Activated naive CD4-positive, alpha-beta T cell treated with anti-CD3 and anti-CD28 coated beads for 36 hours (primary cell): ENCODE data around the gene SNX14. TPM values are rescaled to one million over a fixed set of nuclear protein-coding genes. Genes with fewer than 3 reads are reported as not detected.
"Not testable (repeated sequence)": the region's sequence is repeated elsewhere in the genome, so short reads cannot be mapped to it uniquely, and the experiment has no call there.

Source experiments
- CTCF ChIA-PET: fragments of 350-600 bp; sonication (Branson Sonifier 250); formaldehyde crosslinking; loops from one replicate; lab custom pipeline; 2021; ENCODE audit warnings: antibody characterized with exemption; lab: Charles Lee
- DNase-seq: peaks from one replicate; pipeline ENCODE4 v3.0.0-alpha.2; 2020
- H3K27ac Mint-ChIP-seq: one replicate; pipeline ENCODE4 v1.8.0; 2021; ENCODE audit warnings: mild to moderate bottlenecking, mixed read lengths
- H3K27me3 Mint-ChIP-seq: one replicate; pipeline ENCODE4 v1.8.0; 2021; ENCODE audit warnings: low read depth, mixed read lengths
- H3K36me3 Mint-ChIP-seq: one replicate; pipeline ENCODE4 v1.8.0; 2021; ENCODE audit warnings: low read depth, mixed read lengths
- H3K4me1 Mint-ChIP-seq: one replicate; pipeline ENCODE4 v1.8.0; 2021; ENCODE audit warnings: low read depth, mixed read lengths
- H3K4me3 Mint-ChIP-seq: one replicate; pipeline ENCODE4 v1.8.0; 2021; ENCODE audit warnings: mild to moderate bottlenecking, moderate library complexity, mixed read lengths
- H3K9me3 Mint-ChIP-seq: one replicate; pipeline ENCODE4 v1.8.0; 2021; ENCODE audit warnings: mixed read lengths
- intact Hi-C: fragments of 100-400 bp; cut with micrococcal nuclease; formaldehyde crosslinking; loops from one replicate; pipeline ENCODE4 v1.15.1; 2023
- total RNA-seq, 2 experiments: library from RNA; stranded (reverse); gene quantifications; one replicate each; pipeline ENCODE4 v1.2.3, GENCODE V29; 2021

Gene SNX14
- total RNA-seq, 2 experiments from 2014 or later, result 18.8 to 22.6 TPM

DNA sequence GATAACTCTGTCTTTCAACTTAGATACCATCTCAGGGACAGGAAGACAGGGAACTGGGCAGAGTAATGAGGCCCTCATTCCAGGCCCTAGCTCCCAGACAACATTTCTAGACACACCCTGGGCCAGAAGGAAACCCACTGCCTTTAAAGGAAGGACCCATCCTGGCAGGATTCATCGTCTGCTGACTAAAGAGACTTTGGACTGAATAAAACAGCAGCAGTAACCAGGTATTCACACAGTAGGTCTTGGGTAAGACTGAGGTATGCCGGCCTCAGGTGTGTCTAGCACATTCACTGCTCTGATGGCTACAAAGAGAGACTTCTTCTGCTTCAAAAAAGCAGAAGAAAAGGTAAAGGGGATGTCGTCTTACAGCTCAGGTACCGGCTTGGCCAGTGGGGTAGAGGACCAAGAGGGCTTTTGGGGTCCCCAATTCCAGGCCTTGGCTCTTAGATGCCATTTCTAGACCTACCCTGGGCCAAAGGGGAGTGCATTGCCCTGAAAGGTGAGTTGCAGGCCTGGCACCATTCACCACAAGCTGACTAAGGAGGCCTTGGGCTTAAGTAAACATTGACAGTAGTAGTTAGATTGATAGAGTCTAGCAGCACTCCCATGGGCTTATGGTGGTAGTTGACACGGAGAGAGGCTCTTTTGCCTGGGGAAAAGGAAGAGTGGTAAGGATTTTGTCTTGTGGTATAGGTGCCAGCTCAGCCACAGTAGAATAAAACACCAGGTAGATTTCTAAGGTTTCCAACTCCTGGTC lies 13.4 kb downstream of the SNX14 start:
- Mint-ChIP-seq H3K9me3 (peaks cover 23% of the 10 kb centered on the region), H3K4me1 (peaks cover 16% of the 10 kb centered on the region), H3K27me3 (no peaks in the 10 kb centered on the region), H3K27ac (no peak overlapping the region), H3K36me3 (peaks cover 33% of the 10 kb centered on the region), H3K4me3 (no peak overlapping the region)
- intact Hi-C loops, result no loop called here
- CTCF ChIA-PET, result interaction anchor here (0.6 kb wide), 1 partner anchor 44 kb away, joined by 4 read pairs; no protein-coding TSS in a partner anchor
- no peak for DNase-seq

DNA sequence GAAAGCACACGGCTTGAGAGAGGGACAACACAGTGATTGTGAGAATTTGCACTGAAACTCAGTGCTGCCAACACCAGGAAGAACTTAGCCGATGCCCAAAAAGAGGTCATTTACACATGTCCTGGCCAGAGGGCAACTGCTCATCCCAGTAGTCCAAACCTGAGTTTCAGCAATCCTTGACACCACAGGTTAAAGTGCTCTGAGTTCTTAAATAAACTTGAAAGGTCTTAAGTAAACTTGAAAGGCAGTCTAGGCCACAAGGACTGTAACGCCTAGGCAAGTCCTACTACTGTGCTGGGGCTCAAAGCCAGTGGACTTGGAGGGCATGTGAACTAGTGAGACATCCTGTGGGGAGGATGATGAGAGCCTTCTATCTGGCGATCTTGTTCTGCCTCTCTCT lies 14.1 kb downstream of the SNX14 start:
- no peak for DNase-seq
- no peak overlapping the region for H3K27ac Mint-ChIP-seq
- no peaks in the 10 kb centered on the region for H3K27me3 Mint-ChIP-seq
- H3K4me3 Mint-ChIP-seq, result no peak overlapping the region
- CTCF ChIA-PET, result interaction anchor here (0.6 kb wide), 1 partner anchor 43 kb away, joined by 4 read pairs; no protein-coding TSS in a partner anchor
- peaks cover 23% of the 10 kb centered on the region for H3K9me3 Mint-ChIP-seq
- peaks cover 26% of the 10 kb centered on the region for H3K36me3 Mint-ChIP-seq
- peaks cover 21% of the 10 kb centered on the region for H3K4me1 Mint-ChIP-seq
- intact Hi-C loops, result no loop called here

DNA sequence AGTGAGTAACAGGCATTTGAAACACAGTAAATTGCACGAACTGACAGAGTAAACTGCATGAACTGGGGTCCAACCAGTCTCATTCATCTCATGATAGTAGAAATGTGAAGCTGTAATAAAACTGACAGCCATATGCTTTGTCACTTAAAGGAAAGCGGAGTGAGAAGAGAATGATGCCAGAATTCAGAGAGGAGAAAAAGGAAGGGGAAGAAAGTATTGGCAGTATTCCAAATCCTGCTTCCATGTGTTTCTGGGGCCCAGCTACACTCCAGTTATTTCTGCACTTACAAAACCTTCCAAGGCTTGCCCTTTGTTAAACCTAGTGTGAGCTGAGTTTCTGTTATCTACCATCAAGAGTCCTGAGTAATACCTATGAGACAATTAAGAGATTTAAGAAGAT lies 17.2 kb downstream of the SNX14 start:
- peaks cover 17% of the 10 kb centered on the region for H3K4me1 Mint-ChIP-seq
- H3K9me3 Mint-ChIP-seq, result peaks cover 3% of the 10 kb centered on the region
- H3K4me3 Mint-ChIP-seq, result no peak overlapping the region
- intact Hi-C loops, result no loop called here
- H3K27me3 Mint-ChIP-seq, result no peaks in the 10 kb centered on the region
- DNase-seq, result no peak
- CTCF ChIA-PET, result no interaction called here
- H3K27ac Mint-ChIP-seq, result no peak overlapping the region
- H3K36me3 Mint-ChIP-seq, result peaks cover 9% of the 10 kb centered on the region

DNA sequence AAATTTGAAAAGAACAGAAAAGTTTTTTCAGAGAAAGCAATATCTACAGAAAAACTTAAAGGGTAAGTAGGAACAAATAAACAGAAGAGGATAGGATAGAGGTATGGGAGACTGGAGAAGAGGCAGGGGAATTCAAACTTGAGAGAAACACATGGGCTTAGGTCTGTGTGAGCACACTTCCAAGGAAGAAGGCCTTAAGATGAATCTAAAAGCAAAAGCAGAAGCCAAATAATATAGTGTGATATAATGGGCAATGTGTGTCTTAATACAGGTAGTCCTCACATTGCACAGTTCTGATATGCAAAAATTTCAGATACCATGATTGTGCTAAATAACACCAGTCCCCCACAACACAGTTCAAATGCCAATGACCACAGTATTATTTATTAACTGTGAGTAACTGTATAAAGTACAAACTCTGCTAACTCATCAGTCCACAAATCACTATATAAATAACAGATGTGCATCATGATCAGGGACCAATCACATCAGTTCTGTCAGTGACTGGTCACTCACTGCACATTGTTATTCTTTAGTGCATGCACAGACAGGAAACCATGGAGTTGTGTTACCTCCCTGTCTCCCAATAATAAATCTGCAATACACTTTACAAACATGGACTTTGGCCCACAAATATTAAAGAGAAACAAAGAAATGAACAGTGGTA lies 18.6 kb downstream of the SNX14 start:
- Mint-ChIP-seq H3K4me1 (peaks cover 9% of the 10 kb centered on the region), H3K4me3 (no peak overlapping the region), H3K27me3 (no peaks in the 10 kb centered on the region), H3K27ac (no peak overlapping the region), H3K36me3 (peaks cover 11% of the 10 kb centered on the region), H3K9me3 (no peaks in the 10 kb centered on the region)
- no peak for DNase-seq
- intact Hi-C loops, result no loop called here
- CTCF ChIA-PET, result no interaction called here

DNA sequence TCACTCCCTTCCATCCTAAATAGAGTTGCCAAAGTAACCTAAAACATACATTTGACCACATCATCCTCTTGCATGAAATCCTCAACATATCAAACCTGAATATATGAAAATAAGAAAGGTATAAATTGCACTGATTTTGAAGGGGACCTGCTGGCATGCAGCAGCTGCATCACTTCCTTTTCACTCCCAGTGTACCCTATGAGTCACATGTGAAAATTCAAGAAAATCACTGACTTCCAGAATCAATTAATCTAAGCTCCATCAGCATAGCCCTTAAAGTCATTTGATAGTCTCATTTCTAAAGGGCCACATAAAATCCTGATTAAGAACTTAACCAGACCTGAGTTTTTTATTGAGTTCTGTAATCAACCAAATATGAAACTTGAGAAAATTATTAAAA lies 24.3 kb downstream of the SNX14 start:
- CTCF ChIA-PET, result interaction anchor here (0.6 to 1.0 kb wide), 3 partner anchors 31 to 120 kb away, joined by 3 read pairs; no protein-coding TSS in a partner anchor
- H3K4me3 Mint-ChIP-seq, result no peak overlapping the region
- peaks cover 3% of the 10 kb centered on the region for H3K9me3 Mint-ChIP-seq
- no peaks in the 10 kb centered on the region for H3K27me3 Mint-ChIP-seq
- peaks cover 9% of the 10 kb centered on the region for H3K4me1 Mint-ChIP-seq
- intact Hi-C loops, result no loop called here
- peaks cover 31% of the 10 kb centered on the region for H3K36me3 Mint-ChIP-seq
- no peak overlapping the region for H3K27ac Mint-ChIP-seq
- no peak for DNase-seq

DNA sequence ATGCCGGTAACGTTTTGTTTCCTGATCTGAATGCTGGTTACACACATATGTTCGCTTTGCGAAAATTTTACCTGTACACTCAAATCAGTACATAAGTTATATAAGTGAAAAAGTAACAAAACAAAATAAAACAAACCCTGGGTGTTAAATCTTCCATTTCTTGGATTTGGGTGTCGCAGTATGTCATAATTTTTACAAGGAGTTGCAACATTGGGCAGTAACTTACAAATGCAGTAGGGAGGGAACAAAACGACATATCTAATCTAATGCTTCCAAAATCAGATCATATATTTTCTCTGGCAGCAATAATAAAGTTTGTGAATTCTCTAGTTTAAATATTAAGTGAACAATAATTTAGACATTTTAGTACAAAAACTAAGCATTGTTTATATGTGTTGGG lies 25.2 kb downstream of the SNX14 start:
- Mint-ChIP-seq H3K4me1 (peaks cover 9% of the 10 kb centered on the region), H3K27ac (no peak overlapping the region), H3K9me3 (peaks cover 4% of the 10 kb centered on the region), H3K36me3 (peaks cover 36% of the 10 kb centered on the region), H3K4me3 (no peak overlapping the region), H3K27me3 (no peaks in the 10 kb centered on the region)
- no peak for DNase-seq
- intact Hi-C loops, result no loop called here
- CTCF ChIA-PET, result interaction anchor here (0.8 kb wide), 1 partner anchor 32 kb away, joined by 3 read pairs; no protein-coding TSS in a partner anchor

DNA sequence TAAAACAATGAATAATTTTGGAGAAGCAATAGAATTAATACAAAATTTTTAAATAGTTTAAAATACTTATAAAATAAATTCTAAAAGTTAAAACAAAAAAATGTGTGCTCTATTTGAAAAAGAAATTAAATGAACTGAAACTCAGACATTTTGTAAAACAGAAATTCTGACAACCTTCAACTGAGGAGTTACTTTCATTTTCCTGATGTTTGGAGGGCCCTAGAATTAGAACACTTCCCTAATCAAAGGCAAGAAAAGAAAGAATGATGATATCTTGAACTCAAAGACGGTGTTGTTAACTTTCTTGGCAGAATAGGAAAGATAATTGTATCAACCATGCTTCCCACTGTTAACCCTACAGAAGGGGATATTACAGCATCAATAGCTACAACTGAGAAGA lies 27.9 kb downstream of the SNX14 start:
- CTCF ChIA-PET, result no interaction called here
- intact Hi-C loops, result no loop called here
- Mint-ChIP-seq H3K27me3 (no peaks in the 10 kb centered on the region), H3K27ac (no peak overlapping the region), H3K4me3 (no peak overlapping the region), H3K4me1 (peaks cover 9% of the 10 kb centered on the region), H3K36me3 (peaks cover 33% of the 10 kb centered on the region), H3K9me3 (peaks cover 4% of the 10 kb centered on the region)
- DNase-seq, result no peak

DNA sequence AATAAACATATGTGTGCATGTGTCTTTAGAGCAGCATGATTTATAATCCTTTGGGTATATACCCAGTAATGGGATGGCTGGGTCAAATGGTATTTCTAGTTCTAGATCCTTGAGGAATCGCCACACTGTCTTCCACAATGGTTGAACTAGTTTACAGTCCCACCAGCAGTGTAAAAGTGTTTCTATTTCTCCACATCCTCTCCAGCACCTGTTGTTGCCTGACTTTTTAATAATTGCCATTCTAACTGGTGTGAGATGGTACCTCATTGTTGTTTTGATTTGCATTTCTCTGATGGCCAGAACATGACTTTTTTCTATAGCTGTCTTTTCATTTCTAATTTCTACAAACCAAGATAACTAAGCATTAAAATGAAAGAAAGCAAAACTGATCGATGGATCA lies 29.4 kb downstream of the SNX14 start:
- H3K27ac Mint-ChIP-seq, CTCF ChIA-PET, H3K4me1 Mint-ChIP-seq, intact Hi-C loops, H3K4me3 Mint-ChIP-seq, H3K9me3 Mint-ChIP-seq, DNase-seq, H3K27me3 Mint-ChIP-seq: not testable (repeated sequence)
- peaks cover 32% of the 10 kb centered on the region for H3K36me3 Mint-ChIP-seq

DNA sequence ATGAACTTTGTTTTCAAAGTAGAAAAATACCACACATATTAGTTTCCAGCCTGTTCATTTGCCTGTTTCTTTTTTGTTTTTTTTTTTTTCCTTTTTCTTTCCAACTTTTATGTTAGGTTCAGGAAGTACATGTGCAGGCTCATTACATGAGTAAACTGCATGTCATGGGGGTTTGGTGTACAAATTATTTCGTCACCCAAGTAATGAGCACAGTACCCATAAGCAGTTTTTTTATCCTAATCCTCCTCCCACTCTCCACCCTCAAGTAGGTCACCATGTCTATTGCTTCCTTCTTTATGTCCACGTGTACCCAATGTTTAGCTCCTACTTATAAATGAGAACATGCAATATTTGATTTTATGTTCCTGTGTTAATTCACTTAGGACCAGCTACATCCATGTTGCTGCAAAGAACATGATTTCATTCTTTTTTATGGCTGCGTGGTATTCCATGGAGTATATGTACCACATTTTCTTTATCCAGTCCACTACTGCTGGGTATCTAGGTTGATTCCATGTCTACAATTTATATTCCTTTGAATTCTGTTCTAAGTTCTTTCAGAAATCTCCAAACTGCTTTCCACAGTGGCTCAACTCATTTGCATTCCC lies 31.8 kb downstream of the SNX14 start:
- DNase-seq, result no peak
- Mint-ChIP-seq H3K27ac (no peak overlapping the region), H3K9me3 (peaks cover 4% of the 10 kb centered on the region), H3K27me3 (no peaks in the 10 kb centered on the region), H3K4me1 (peaks cover 3% of the 10 kb centered on the region), H3K36me3 (peaks cover 25% of the 10 kb centered on the region), H3K4me3 (no peak overlapping the region)
- CTCF ChIA-PET, result interaction anchor here (0.8 to 1.1 kb wide), 3 partner anchors 26 to 207 kb away, joined by 3 to 8 read pairs (median 7); no protein-coding TSS in a partner anchor
- intact Hi-C loops, result no loop called here

DNA sequence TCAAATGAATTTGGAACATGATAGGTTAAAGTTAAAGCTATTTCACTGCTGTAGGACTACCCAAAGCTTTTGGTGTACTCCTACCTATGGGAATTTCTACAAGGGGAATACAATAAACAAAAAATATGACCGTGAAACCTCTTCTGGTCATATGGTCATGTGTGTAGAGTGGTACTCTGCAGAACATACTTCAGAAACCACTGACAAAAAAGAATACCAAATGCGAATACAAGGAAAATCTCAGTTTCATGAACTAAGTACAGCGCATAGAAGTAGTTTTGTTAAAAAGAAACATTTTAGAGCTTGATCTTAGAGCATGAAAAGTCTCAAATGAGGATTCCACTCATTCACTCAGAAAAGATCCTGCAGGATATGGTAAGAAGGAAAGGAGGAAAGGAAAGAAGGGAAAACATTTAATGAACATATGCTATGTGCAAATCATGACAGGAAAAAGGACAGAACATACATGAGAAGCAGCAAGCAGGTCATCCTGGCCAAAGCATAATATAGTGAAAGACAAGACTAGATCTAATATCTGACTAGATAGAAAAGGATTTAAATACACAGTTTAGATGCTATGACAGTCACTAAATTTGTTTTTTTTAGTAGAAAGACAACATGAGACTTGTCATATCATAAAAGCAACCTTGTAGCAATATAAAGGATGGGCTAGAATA lies 36.5 kb downstream of the SNX14 start:
- Mint-ChIP-seq H3K4me3 (no peak overlapping the region), H3K4me1 (no peaks in the 10 kb centered on the region), H3K27me3 (no peaks in the 10 kb centered on the region), H3K9me3 (no peaks in the 10 kb centered on the region), H3K27ac (no peak overlapping the region), H3K36me3 (peaks cover 16% of the 10 kb centered on the region)
- intact Hi-C loops, result no loop called here
- CTCF ChIA-PET, result interaction anchor here (0.6 kb wide), 1 partner anchor 21 kb away, joined by 3 read pairs; no protein-coding TSS in a partner anchor
- no peak for DNase-seq

DNA sequence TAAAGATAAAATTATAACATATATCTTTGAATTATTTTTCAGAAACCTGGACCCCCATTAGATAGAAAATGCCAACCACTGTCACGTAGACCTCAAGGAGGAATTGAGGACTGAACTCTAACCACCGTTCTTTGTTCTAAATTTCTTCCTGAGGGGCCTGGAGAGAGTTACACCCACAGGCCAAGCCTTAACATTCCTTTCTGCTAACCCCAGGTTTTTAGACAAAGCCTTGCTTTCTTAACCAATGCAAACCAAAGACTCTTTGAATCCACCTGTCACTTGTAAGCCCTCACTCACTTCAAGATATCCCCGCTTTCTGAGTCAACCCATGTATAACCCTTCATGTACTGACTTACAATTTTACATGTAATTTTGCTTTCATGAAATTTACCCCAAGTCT lies 41.0 kb downstream of the SNX14 start:
- Mint-ChIP-seq H3K27ac (no peak overlapping the region), H3K4me1 (no peaks in the 10 kb centered on the region), H3K27me3 (no peaks in the 10 kb centered on the region), H3K36me3 (peaks cover 24% of the 10 kb centered on the region), H3K9me3 (no peaks in the 10 kb centered on the region), H3K4me3 (no peak overlapping the region)
- no peak for DNase-seq
- intact Hi-C loops, result no loop called here
- CTCF ChIA-PET, result no interaction called here

DNA sequence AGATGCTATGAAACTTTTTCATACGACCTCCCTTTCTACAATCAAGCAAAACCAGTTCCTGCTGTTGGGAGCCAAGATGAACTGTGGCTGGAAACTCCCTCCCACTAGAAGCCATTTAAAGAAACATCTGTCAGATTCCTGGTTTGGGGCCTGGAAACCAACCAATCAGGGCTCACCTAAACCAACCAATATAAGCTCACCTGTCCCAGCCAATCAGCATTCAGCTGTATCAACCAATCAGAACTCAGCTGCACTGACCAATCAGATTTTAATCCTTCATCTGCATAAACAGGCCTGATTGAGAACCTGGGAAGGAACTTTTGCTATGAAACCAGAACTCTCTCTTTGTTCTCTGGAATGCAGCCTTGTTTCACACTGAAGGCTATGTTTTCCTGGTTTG lies 42.4 kb downstream of the SNX14 start:
- CTCF ChIA-PET, result interaction anchor here (0.7 to 1.3 kb wide), 2 partner anchors 45 to 67 kb away, joined by 3 read pairs; no protein-coding TSS in a partner anchor
- Mint-ChIP-seq H3K27me3 (no peaks in the 10 kb centered on the region), H3K9me3 (no peaks in the 10 kb centered on the region), H3K36me3 (peaks cover 26% of the 10 kb centered on the region), H3K4me3 (no peak overlapping the region), H3K4me1 (no peaks in the 10 kb centered on the region), H3K27ac (no peak overlapping the region)
- intact Hi-C loops, result no loop called here
- no peak for DNase-seq
